NCI-H345 treated with DMSO at 0.1 percent for 48 hours (cell line): Measurements from ENCODE around the gene PIK3AP1.

ENCODE experiments used
- DNase-seq: peaks from one replicate; lab custom pipeline; 2025; ENCODE audit not compliant: unreplicated experiment; lab: John Stamatoyannopoulos, UW

PIK3AP1 gene

DNA sequence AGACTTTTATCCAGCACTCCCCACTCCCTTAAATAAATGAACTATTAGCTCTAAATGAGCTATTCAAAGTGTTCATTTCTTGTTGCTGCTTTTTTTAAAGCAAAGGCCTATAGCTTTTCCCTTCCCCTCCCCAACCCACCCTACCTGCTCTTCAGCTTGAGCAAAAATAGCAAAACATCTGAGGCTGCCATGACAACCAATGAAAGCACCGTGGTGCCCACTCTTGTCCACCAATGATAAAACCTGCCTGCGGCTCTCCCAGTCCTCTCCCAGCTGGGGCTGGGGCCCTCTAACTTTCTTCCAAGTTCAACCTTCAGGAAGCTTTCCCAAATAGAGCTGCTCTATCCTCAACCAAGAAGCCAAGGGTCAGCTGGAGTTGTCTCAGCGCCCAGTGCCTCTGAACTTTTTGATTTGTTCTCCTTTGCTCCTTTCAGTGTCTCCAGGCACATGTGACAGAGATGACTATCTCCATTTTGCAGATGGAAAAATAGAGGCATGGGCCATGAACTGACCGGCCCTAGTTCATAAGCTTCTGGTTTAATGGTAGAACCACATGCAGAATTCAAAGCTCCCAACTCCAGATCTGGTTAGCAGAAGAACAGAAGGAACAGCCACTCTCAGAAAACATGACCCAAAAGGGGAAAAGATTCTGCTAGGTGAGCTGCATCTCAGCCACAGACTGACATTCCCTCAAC lies 47.7 kb downstream of the PIK3AP1 start:
- DNase-seq, result no peak

DNA sequence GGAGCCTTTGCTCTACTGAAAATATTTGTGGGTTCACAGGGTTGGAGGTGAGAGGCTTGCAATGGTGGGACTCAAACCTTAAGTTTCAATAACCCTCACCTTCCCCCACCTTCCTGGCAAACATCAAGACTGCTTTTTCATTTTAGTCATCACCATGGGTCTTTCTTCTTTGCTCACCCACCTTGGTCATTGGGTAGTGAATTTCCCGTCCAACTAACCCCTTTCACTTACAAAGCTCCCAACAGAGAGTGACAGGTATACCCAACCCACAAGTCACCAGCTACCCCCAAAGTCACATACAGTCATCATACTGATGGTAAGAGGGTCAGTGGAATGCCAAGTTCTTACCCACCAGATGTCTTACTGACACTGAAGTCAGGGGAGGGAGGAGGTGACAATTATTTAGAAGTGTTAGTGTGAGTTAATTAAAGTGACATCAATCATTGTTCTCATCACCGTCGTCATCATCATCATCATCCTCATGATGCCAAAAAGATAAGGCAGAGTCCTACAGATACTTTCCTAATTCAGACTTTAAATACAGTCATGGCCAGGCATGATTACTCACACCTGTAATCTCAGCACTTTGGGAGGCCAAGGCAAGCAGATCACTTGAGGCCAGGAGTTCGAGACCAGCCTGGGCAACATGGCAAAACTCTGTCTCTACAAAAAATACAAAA lies 49.0 kb downstream of the PIK3AP1 start:
- no peak for DNase-seq

DNA sequence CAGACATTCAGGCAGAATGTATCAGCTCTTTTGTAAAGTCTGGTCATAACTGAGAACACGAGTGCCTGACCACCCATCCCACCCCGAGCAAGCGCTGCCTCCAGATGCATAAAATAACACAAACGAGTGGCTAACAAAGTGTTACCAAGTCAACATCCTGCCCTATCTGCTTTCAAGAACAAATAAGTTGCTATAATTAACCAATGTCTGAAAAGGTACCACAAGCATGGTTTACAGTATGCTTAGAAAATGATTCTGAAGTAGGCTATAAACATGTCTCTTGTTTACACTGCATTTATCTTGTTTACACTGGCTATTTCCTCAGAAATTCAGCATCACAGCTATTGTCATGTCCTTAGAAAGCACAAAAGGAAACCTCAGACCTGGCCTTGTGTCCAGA lies 49.5 kb downstream of the PIK3AP1 start:
- DNase-seq, result peak; percentile 84

DNA sequence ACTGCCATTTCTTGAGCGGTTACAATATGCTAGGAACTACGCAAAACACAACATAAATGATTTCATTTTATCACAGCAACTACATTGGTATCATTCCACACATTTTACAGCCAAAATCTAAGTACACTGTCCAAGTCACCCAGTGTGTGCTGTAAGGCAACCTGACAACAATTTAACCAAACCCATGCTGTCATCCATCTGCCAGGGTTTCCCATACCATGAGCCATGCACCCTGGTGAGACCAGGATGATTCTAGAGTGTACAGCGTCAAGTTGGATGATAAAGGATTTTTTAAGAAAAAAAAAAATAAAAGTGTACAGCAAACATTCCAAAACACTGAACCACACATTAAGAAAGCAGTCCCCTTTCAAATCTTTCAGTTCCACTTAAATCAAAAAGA lies 52.9 kb downstream of the PIK3AP1 start:
- no peak for DNase-seq

DNA sequence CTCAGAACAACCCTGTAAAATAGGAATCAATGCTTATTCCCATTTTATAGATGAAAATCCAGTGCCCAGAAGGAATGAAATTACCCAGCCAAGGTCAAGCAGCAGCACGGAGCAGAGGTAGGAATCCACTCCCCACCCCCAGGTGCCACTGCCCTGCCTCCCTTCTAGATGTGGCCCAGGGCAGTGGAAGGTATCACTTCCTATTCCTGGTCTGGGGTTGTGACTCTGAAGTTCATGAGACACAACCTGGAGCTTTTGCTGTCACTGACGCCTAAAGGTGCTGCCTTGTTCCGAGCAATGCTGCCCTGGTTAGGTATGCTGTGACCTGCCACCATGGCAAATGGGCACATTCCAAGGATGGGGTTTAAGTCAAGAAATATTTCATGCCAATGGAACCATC lies 53.6 kb downstream of the PIK3AP1 start:
- no peak for DNase-seq

DNA sequence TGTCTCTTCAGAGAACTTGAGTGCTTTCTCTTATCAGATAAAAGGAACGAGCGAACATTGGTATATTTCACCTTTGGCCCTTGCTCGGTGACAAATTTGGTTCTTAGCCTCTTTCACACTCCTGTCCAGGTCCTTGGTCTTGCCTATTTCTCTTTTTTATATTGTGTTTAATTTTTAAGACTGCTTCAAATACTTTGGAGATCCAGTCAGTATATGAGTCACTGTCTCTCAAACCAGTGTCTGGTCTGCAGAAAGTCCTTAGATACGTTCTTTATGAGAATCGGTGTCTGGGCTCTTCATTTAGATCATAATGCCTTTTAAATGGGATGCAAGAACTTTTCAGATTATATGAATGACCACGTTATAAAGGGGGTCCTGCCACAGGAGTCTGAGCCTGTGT lies 55.0 kb downstream of the PIK3AP1 start:
- DNase-seq, result no peak

DNA sequence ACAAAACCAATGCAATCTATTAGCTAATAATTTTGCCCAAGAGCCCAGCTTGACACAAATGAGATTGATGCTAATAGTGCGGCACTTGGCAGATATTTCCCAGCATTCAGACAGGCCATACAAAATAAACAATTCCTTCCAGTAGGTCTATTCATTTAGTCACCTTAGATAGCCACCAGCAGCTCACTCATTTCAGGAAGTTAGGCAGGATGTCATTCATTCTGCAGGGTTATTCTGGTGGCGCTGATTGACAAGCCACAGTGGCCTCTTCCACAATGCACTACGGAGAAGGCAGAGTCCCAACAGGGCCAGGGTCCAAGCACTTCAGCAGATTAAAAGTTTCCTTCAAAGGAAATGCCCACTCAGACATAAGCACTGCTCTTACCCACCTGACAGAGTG lies 55.8 kb downstream of the PIK3AP1 start:
- no peak for DNase-seq

DNA sequence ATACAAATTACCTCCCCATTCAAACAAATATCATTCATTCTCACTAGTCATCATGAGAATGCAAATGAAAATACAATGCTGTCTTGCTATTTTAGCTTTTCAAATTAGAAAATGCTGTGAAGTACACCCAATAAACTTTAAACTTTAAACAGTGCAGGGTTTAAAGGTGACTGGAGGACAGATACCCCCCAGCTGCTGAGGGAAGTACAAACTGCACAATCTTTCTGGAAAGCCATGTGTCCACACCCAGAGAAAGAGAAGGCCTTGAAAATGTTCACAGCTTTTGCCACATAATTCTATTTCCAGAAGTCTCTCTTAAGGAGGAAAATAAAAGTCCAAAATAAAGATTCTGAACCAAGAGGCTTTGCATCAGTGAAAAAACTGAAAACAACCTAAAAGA lies 56.5 kb downstream of the PIK3AP1 start:
- no peak for DNase-seq

DNA sequence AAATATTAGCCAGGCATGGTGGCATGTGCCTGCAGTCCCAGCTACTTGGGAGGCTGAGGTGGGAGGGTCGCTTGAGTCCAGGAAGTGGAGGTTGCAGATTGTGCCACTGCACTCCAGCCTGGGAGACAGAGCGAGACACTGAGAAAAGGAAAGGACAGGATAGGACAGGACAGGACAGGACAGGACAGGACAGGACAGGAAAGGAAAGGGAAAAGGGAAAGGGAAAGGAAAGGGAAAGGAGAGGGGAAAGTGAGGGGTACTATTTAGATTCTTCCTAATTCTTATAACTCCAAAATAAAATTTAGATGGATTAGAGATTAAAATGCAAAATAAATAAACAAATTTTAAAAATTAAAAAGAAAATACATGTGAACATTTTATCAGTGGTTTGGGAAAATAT lies 58.7 kb downstream of the PIK3AP1 start:
- no peak for DNase-seq

DNA sequence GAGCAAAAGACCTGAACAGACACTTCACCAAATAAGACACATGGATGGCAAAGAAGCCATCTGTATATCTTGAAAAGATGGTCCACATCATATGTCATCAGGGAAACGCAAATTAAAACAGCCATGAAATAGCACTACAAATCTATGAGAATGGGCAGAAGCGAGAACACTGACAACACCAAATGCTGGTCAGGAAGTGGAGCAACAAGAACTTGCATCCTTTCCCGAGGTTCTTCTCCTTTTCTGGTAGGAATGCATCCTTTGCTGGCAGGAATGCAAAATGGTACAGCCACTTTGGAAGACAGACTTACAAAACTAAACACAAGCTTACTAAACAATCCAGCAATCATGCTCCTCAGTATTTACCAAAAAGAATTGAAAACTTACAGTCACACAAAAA lies 60.0 kb downstream of the PIK3AP1 start:
- no peak for DNase-seq

DNA sequence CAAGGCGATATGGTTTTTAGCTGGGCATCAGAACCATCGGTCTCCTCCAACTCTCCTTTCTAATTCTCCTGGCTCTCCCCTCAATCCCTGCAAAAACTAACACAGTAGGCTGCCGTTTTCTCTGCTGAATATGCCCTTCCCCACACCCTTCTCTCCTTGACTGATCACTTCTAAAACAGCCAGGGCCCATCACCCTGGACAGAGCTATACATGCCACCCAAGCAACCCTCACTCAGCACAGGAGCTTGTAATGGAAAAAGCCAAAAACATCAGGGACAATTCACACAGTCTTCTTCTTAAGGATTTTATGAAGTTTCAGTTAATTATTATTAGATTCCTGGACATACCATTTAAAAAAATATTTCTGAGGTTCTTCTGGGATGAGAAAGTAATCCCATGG lies 61.5 kb downstream of the PIK3AP1 start:
- DNase-seq, result no peak

DNA sequence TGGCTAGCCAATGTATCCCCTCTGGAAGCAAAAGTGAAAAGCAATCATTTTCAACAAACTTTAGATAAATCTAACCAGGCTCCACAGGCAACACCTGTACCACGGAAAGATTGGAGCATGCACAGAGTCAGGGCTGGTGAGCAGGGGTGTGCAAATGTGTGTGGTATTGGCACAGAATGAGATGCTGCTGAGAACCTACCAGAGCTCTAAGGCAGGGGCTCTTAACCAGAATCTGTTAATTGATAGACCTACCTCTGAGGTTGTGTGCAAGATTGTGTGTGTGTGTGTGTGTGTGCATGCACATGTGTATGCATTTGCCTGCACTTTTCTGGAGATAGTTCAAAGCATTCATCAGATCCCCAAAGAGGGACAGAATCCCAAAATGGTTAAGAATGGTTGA lies 62.9 kb downstream of the PIK3AP1 start:
- no peak for DNase-seq

DNA sequence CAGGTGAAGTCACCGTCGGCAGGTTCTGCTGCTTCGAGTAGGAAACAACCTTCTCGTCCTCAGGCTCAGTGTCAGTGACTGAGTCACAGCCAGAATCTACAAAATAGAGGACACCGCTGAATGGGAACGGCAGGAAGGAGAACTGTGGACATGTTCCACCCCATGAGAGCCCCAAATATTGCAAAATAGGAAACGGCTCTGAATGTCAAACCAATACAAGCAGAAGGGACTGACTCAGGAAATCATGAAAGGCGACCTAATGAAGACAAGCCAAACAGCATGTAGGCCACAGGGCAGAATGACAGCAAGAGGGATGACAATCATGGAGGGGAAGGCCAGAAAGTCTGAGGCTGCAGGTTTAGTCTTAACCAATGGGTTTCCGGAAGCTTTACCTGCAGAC lies 63.5 kb downstream of the PIK3AP1 start:
- DNase-seq, result no peak

DNA sequence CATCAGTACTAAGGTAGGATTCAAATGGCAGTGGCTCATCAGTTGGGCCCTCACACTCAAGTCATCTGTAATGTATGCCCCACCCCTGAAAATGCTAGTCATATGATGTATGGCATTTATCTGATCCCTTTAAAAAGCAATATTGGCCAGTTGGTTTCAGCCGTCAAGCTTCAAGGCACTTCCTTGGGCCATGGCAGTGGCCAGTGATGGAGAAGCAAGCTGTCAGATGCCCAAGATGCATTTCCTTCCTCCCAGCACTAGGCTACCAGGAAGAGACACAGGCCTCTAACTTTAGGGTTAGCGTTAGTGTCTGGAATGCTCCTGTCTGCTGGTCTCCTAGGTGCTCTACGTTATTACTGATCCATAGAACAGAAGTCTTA lies 64.1 kb downstream of the PIK3AP1 start:
- no peak for DNase-seq

DNA sequence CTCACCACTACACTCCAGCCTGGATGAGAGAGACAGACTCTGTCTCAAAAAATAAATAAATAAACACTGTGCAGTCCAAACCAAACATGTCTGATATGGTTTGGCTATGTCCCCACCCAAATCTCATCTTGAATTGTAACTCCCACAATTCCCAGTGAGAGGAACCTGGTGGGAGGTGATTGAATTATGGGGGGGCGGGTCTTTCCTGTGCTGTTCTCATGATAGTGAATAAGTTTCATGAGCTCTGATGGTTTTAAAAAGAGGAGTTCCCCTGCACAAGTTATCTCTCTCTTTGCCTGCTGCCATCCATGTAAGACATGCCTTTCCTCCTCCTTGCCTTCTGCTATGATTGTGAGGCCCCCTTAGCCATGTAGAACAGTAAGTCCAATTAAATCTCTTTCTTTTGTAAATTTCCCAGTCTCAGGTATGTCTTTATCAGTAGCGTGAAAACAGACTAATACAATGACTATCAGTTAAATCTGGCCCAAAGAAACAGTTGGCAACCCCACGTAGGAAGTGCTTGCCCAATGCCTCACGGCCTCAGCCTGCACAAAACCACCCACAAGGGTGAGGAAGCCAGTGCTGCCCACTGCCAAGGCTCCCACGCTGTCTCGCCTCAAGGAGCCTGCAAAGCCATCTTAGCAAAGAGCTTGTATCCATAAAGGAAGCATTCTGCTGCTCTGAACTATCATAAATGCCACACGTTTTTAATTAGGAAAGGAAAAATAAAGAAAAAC lies 64.7 kb downstream of the PIK3AP1 start:
- DNase-seq, result no peak

DNA sequence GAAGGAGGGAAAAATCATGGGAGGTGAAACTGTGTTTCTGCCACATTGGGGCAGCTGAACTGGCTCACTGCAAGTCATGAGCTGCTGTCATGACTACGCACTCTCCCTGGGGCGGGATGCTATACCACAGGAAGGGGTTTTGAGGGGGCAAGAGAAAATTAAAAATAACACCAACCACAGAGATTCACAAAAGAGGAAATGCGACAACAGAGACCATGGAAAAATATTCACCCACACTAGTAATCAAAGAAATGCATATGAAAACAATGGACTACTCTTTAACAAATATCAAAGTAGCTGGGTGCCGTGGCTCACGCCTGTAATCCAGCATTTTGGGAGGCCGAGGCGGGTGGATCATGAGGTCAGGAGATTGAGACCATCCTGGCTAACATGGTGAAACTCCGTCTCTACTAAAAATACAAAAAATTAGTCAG lies 68.3 kb downstream of the PIK3AP1 start:
- no peak for DNase-seq

DNA sequence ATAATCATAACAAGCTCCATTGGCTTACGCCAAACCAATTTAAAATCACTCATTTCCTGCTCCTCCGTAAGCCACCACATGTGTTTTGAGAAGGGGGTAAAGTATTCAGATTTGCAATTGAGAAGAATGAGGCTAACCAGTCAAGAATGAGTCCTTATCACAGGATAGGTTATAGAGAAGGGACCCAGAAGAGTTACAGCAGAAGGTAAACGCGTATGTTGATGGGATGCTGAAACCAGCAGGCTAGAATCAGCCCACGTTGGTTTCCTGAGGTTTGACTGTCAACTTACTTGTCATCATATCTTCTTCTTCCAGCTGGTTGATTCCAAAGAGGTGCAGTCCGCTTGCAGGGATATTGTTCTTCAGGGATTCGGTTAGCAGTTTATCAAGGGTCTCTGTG lies 69.4 kb downstream of the PIK3AP1 start:
- DNase-seq, result no peak

DNA sequence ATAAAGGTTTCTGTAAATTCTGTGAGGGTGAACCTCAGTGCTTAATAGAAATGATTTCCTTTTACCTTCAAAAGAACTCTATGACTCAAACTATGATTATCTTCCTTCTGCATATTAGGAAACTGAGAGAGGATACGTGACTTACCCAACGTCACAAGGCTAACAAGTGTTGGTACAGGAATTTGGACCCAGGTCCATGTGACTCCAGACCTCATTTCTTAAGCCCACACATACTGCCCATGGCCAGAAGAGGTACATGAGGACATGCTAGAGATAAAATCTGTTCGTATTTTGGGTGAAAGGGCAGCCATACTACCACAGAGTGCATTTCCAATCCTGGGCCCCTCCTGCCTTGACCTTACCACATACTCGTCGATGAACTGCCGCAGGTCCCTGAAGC lies 72.0 kb downstream of the PIK3AP1 start:
- no peak for DNase-seq

DNA sequence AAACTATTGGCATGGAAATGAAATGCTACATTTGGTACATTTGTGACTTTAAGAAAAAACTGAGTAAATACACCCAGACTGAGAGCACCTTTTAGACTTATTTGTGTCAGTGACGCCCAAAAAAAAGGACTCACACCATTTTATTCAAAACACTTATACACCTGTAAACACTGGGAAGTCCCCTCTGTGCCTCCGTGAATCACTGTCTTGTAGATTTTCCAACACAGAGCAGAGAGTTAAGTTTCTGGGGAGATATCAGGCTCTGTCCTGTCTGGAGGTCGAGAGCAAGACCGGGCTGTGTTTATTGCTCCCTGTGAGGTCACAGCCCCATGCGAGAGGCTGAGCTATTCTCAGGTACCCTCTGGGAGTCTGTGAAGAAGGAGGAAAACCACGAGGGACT lies 72.8 kb downstream of the PIK3AP1 start:
- no peak for DNase-seq

DNA sequence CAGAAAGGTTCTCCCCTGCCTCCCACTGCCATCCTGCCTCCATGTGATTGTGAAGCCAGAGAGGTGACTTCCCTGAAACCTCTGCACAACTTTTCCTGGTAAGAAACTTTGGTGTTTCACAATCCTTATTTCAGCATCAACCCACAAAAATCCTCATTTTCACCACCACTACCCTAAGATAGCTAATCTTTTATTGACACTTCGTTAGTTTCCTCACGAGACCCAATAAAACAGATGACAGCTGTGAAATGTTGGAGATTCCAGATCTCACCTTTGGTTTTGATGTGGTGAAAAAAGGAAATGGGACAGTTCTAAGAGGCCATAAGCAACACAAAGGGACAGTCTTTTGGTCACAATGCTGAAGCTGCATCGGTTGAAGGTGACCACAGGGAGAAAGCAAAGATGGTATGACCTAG lies 73.6 kb downstream of the PIK3AP1 start:
- DNase-seq, result no peak

DNA sequence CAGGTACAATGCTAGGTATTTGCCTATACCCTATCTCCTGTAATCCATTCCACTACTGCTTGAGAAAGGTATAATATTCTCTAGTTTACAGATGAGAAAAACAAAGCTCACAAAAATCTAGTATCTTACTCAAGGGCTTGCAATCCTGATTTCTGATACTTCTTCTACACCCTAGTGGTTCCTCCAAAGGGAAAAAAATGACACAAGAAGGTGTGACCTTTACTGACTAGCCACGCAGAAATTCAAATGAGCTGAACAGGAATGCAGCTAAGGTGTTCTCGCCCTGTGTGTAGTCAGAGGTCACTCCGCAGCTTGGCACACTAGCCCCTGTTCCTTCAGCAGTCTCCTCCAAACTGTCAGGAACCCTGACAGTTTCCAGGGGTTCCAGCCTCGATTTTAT lies 74.0 kb downstream of the PIK3AP1 start:
- no peak for DNase-seq

DNA sequence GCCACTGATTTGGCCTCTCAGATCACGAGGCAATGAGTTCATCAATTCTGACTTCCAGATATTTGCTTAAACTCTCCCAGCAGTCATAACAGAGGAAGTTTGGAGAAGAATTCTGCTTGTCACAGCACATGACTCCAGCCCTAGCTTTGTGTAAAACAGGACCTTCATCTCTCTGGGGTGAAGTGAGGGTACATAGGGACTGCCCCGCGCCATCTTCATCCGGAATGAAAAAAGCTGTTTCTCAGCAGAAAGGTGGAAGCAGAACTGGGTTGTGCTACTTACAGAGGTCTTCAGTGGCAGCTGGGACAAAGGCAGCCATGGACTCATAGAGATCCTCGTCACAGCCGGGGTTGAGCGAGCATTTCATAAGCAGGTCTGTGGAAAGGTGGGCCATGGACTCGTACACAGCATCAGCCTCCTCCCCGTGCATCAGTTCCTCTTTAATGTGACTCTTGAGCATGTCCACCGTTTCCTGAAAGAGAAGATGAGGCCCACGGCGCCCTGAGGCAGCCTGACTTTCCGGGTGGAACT lies 75.1 kb downstream of the PIK3AP1 start:
- DNase-seq, result no peak
